CD4-positive, CD25-positive, alpha-beta regulatory T cell (primary cell): ENCODE results near the gene SLC49A4. TPM values are rescaled to one million over a fixed set of nuclear protein-coding genes. Genes with fewer than 3 reads are reported as not detected.

Experiments
- ATAC-seq, 2 donors: fragments of 150-1000 bp; cut with Tn5 transposase; one replicate each; pipeline ENCODE4 v1.10.0; 2021; ENCODE audit warnings: low read depth in 2 of 2, moderate number of reproducible peaks in 2 of 2, moderate library complexity in 1 of 2
- DNase-seq, 3 donors: peaks; one replicate each; pipeline versions ENCODE4 v3.0.0 to v3.0.0-alpha.2; 2012 to 2022; ENCODE audit warnings: mixed read lengths in 1 of 3
- H3K27ac ChIP-seq: one replicate; pipeline ENCODE4 v1.7.0; 2013; ENCODE audit warnings: mild to moderate bottlenecking, low read length; ENCODE audit not compliant: insufficient read depth, poor library complexity, severe bottlenecking
- H3K27me3 ChIP-seq: one replicate; pipeline ENCODE4 v1.7.0; 2013; ENCODE audit warnings: low read length; ENCODE audit not compliant: control insufficient read depth, insufficient read depth
- H3K36me3 ChIP-seq: one replicate; pipeline ENCODE4 v1.7.0; 2013; ENCODE audit warnings: mild to moderate bottlenecking, low read length, moderate library complexity; ENCODE audit not compliant: control insufficient read depth, insufficient read depth
- H3K4me1 ChIP-seq: 2 replicates; pipeline ENCODE4 v1.7.0; 2013; ENCODE audit warnings: mild to moderate bottlenecking, low read length; ENCODE audit not compliant: insufficient read depth, control insufficient read depth, poor library complexity, severe bottlenecking
- H3K4me3 ChIP-seq: one replicate; pipeline ENCODE4 v1.7.0; 2013; ENCODE audit warnings: low read depth, mild to moderate bottlenecking, low read length, moderate library complexity
- H3K9me3 ChIP-seq, 2 experiments: 1 replicate in 1 of 2; 2 replicates in 1 of 2; pipeline ENCODE4 v1.7.0; 2013; ENCODE audit warnings: low read length in 2 of 2, mild to moderate bottlenecking in 1 of 2, moderate library complexity in 1 of 2; ENCODE audit not compliant: control insufficient read depth in 2 of 2
- H3K27ac Mint-ChIP-seq, 3 donors: one replicate each; pipeline ENCODE4 v1.8.0; 2020 to 2022; ENCODE audit warnings: mild to moderate bottlenecking in 3 of 3, mixed read lengths in 3 of 3, moderate library complexity in 2 of 3
- H3K27me3 Mint-ChIP-seq: one replicate; pipeline ENCODE4 v1.8.0; 2022; ENCODE audit warnings: mild to moderate bottlenecking, mixed read lengths
- H3K36me3 Mint-ChIP-seq: one replicate; pipeline ENCODE4 v1.8.0; 2020; ENCODE audit warnings: mixed read lengths
- H3K4me1 Mint-ChIP-seq, 4 donors: one replicate each; pipeline ENCODE4 v1.8.0; 2020 to 2022; ENCODE audit warnings: mixed read lengths in 4 of 4, mild to moderate bottlenecking in 1 of 4
- H3K4me3 Mint-ChIP-seq, 4 donors: one replicate each; pipeline ENCODE4 v1.8.0; 2020 to 2022; ENCODE audit warnings: mild to moderate bottlenecking in 4 of 4, mixed read lengths in 4 of 4, moderate library complexity in 3 of 4
- H3K9me3 Mint-ChIP-seq, 7 donors: one replicate each; pipeline ENCODE4 v1.8.0; 2020 to 2022; ENCODE audit warnings: mixed read lengths in 7 of 7, mild to moderate bottlenecking in 3 of 7, moderate library complexity in 2 of 7
- polyA plus RNA-seq, 4 donors: library from polyadenylated mRNA; unstranded; fragments of 300-500 nt; fragmentation: Illumina TruSeq; gene quantifications; one replicate each; pipeline ENCODE4 v1.2.3, GENCODE V29; 2021
- total RNA-seq: library from RNA; stranded (reverse); gene quantifications from one replicate; pipeline ENCODE4 v1.2.3, GENCODE V29; 2022

The SLC49A4 gene
- total and polyA plus RNA-seq, 5 donors from 2014 or later = 2.3 to 6.3 (median 3.3) TPM

DNA sequence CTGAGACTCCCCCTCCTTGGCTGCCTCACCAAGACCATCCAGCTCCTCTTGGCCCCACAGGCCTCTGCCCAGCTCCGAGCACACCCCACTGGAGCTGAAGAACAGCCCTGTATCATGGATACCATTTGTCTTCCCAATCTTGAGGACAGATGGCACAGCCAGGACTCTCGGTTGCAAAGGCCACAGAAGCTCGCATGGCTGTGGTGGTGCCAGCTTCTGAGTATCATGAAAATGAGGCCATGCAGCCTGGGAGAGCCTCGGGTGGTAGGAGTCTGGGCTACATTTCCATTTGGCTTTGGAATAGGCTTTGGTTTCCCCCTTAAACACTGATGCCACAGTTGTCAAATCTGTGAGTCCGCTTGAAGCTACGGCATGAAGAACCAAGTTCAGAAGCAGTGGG, 126.1 kb downstream of the SLC49A4 start:
- no peak overlapping the region for H3K4me3 Mint-ChIP-seq
- no peak for DNase-seq
- no peaks in the 10 kb centered on the region for H3K9me3 ChIP-seq
- no peak overlapping the region for H3K4me3 ChIP-seq
- no peak overlapping the region for H3K27ac Mint-ChIP-seq
- peaks cover 13% of the 10 kb centered on the region for H3K27me3 ChIP-seq
- no peak for ATAC-seq
- H3K27ac ChIP-seq = no peak overlapping the region
- H3K9me3 Mint-ChIP-seq = peaks cover 0 to 6% (median 0%) of the 10 kb centered on the region in 7 donors
- peaks cover 3% of the 10 kb centered on the region for H3K27me3 Mint-ChIP-seq
- H3K4me1 Mint-ChIP-seq = peaks cover 0 to 5% (median under 1%) of the 10 kb centered on the region in 4 donors
- no peaks in the 10 kb centered on the region for H3K36me3 Mint-ChIP-seq
- H3K36me3 ChIP-seq = no peaks in the 10 kb centered on the region
- peaks cover 4% of the 10 kb centered on the region for H3K4me1 ChIP-seq

DNA sequence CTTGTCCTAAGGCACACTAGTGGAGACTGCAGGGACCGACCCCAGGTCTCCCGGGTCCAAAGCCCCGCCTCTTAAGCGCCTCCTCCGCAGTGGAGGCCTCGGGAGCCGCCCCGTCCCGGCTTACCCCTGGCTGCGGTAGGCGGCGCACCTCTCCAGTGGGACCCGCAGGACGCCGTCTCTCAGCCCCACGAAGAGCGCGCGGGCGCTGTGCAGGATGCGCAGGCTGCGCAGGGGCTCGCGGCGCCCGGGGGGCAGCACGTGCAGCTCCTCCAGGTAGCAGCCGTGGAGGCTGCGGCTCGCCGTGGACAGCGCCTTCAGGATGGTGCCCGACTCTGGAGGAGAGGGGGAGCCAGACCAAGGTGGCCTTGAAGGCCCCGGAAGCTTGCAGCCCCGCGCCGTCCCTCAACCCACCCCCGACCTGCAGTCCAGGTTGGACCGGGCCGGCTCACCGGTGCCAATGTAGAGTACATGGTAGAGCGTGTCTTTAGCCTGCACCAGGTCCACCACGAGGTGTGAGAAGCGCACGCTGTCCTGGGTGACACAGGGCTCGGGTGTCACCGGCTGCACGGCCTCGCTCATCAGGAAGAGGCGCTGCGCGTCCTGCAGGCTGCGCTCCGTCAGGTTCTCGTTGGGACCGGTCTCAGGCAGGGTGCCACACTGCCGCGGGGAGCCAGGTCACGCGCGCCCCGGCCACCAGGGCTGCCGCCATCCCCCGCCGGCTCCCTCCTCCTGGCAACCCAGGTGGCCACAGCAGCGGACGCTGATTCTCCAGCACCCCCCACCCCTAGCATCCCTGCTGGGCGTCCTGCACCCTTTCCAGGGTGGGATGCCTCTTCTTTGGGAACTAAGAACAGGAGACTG, 127.2 kb downstream of the SLC49A4 start:
- H3K9me3 ChIP-seq = no peaks in the 10 kb centered on the region
- Mint-ChIP-seq H3K27ac (no peak overlapping the region), H3K4me1 (peaks cover 0 to 2% (median 0%) of the 10 kb centered on the region in 4 donors), H3K9me3 (peaks cover 0 to 6% (median 0%) of the 10 kb centered on the region in 7 donors), H3K27me3 (peaks cover 5% of the 10 kb centered on the region), H3K4me3 (peak overlapping the region in 1 of 4 donors; percentile 7), H3K36me3 (no peaks in the 10 kb centered on the region)
- no peaks in the 10 kb centered on the region for H3K36me3 ChIP-seq
- peaks cover 4% of the 10 kb centered on the region for H3K4me1 ChIP-seq
- ATAC-seq (peak; percentile 39 to 47), DNase-seq (peak in 1 of 3 donors; percentile 60)
- no peak overlapping the region for H3K27ac ChIP-seq
- H3K4me3 ChIP-seq = no peak overlapping the region
- peaks cover 13% of the 10 kb centered on the region for H3K27me3 ChIP-seq

DNA sequence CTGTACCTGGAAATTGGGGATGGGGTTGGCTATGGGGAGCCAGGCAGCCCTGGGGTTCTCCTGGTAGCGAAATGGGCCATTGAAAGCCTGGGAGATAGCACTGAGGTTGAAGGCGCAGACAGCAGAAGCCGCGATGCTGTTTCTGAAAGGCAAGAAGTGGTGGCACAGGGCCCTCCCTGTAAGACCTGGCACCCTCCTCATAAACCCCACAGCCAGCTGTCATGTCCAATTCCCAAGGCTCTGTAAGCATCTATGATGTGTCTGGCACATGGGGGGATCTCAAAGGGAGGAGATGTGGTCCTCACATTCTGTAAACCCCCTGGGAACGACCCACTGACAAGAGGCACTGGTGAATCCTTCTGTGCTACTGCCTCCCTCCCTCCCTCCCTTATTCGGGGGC, 128.7 kb downstream of the SLC49A4 start:
- Mint-ChIP-seq H3K27me3 (peaks cover 7% of the 10 kb centered on the region), H3K4me1 (peaks cover 0 to 2% (median 0%) of the 10 kb centered on the region in 4 donors), H3K4me3 (no peak overlapping the region), H3K36me3 (no peaks in the 10 kb centered on the region), H3K27ac (no peak overlapping the region), H3K9me3 (peaks cover 0 to 6% (median 0%) of the 10 kb centered on the region in 7 donors)
- Histone ChIP-seq H3K36me3 (no peaks in the 10 kb centered on the region), H3K27me3 (peaks cover 13% of the 10 kb centered on the region), H3K9me3 (no peaks in the 10 kb centered on the region), H3K4me3 (no peak overlapping the region), H3K27ac (no peak overlapping the region), H3K4me1 (peaks cover 4% of the 10 kb centered on the region)
- no peak for ATAC-seq
- DNase-seq = no peak

GRCh38 chr3:122924056-122924455, 129.2 kb downstream of the SLC49A4 start:
- peaks cover 0 to 4% (median 0%) of the 10 kb centered on the region in 7 donors for H3K9me3 Mint-ChIP-seq
- no peak overlapping the region for H3K27ac ChIP-seq
- no peak overlapping the region for H3K4me3 Mint-ChIP-seq
- DNase-seq = no peak
- H3K4me1 Mint-ChIP-seq = peaks cover 0 to 2% (median 0%) of the 10 kb centered on the region in 4 donors
- no peaks in the 10 kb centered on the region for H3K36me3 Mint-ChIP-seq
- no peaks in the 10 kb centered on the region for H3K9me3 ChIP-seq
- peaks cover 4% of the 10 kb centered on the region for H3K4me1 ChIP-seq
- no peak overlapping the region for H3K4me3 ChIP-seq
- peaks cover 13% of the 10 kb centered on the region for H3K27me3 ChIP-seq
- H3K27me3 Mint-ChIP-seq = peaks cover 9% of the 10 kb centered on the region
- no peak for ATAC-seq
- no peak overlapping the region for H3K27ac Mint-ChIP-seq
- no peaks in the 10 kb centered on the region for H3K36me3 ChIP-seq

- no peak overlapping the region for H3K4me3 ChIP-seq
- DNase-seq (no peak), ATAC-seq (no peak)
- H3K4me1 Mint-ChIP-seq = peaks cover 0 to 2% (median 0%) of the 10 kb centered on the region in 4 donors
- peaks cover 0 to 4% (median 0%) of the 10 kb centered on the region in 7 donors for H3K9me3 Mint-ChIP-seq
- no peak overlapping the region for H3K4me3 Mint-ChIP-seq
- no peaks in the 10 kb centered on the region for H3K36me3 ChIP-seq
- peaks cover 4% of the 10 kb centered on the region for H3K4me1 ChIP-seq
- no peak overlapping the region for H3K27ac Mint-ChIP-seq
- peaks cover 13% of the 10 kb centered on the region for H3K27me3 Mint-ChIP-seq
- no peaks in the 10 kb centered on the region for H3K9me3 ChIP-seq
- H3K36me3 Mint-ChIP-seq = no peaks in the 10 kb centered on the region
- no peak overlapping the region for H3K27ac ChIP-seq
- peaks cover 7% of the 10 kb centered on the region for H3K27me3 ChIP-seq
Observed at GRCh38 chr3:122925756-122926155, 130.9 kb downstream of the SLC49A4 start.

GRCh38 chr3:122926322-122926721, 131.5 kb downstream of the SLC49A4 start:
- no peak overlapping the region for H3K27ac ChIP-seq
- no peaks in the 10 kb centered on the region for H3K36me3 ChIP-seq
- peaks cover 5% of the 10 kb centered on the region for H3K27me3 ChIP-seq
- peaks cover 0 to 2% (median 0%) of the 10 kb centered on the region in 4 donors for H3K4me1 Mint-ChIP-seq
- no peak for ATAC-seq
- H3K4me1 ChIP-seq = peaks cover 4% of the 10 kb centered on the region
- no peak overlapping the region for H3K4me3 Mint-ChIP-seq
- DNase-seq = no peak
- H3K36me3 Mint-ChIP-seq = no peaks in the 10 kb centered on the region
- H3K9me3 Mint-ChIP-seq = peaks cover 0 to 4% (median 0%) of the 10 kb centered on the region in 7 donors
- H3K4me3 ChIP-seq = no peak overlapping the region
- no peaks in the 10 kb centered on the region for H3K9me3 ChIP-seq
- peaks cover 17% of the 10 kb centered on the region for H3K27me3 Mint-ChIP-seq
- no peak overlapping the region for H3K27ac Mint-ChIP-seq

DNA sequence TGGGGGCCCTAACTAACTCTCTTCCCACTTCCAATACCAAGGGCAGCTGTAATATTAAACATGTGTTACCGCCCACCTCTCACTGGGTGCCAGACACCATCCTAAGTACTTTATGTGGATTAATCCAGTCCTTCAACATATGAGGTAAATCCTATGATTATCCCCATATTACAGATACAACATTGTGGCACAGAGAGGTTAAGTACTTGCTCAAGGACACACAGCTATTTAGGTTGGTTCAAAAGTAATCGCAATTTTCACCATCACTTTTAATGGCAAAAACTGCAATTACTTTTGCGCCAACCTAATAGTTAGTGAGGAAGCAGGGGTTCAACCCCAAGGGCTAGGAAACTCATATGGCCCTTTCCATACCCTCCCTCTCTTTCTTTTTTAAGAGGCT, 131.9 kb downstream of the SLC49A4 start:
- peaks cover 18% of the 10 kb centered on the region for H3K27me3 Mint-ChIP-seq
- no peak for DNase-seq
- no peak for ATAC-seq
- Histone ChIP-seq H3K4me1 (peaks cover 1% of the 10 kb centered on the region), H3K27ac (no peak overlapping the region), H3K4me3 (no peak overlapping the region), H3K9me3 (no peaks in the 10 kb centered on the region), H3K27me3 (peaks cover 5% of the 10 kb centered on the region), H3K36me3 (no peaks in the 10 kb centered on the region)
- H3K4me1 Mint-ChIP-seq = peaks cover 0 to 2% (median 0%) of the 10 kb centered on the region in 4 donors
- no peak overlapping the region for H3K27ac Mint-ChIP-seq
- no peaks in the 10 kb centered on the region for H3K36me3 Mint-ChIP-seq
- peaks cover 0 to 4% (median 0%) of the 10 kb centered on the region in 7 donors for H3K9me3 Mint-ChIP-seq
- H3K4me3 Mint-ChIP-seq = no peak overlapping the region
